Kidney glomerular epithelial cell (primary cell): ENCODE results near the gene UNC119B.
"Not testable (repeated sequence)": the region's sequence is repeated elsewhere in the genome, so short reads cannot be mapped to it uniquely, and the experiment has no call there.

Experiments used
- DNase-seq: peaks from one replicate; lab custom pipeline; 2025; lab: John Stamatoyannopoulos, UW

UNC119B gene

GRCh38 chr12:120719496-120720233, 9.4 kb downstream of the UNC119B start:
- no peak for DNase-seq

- DNase-seq: peak; percentile 11
These were observed 10.2 kb downstream of the UNC119B start for GRCh38 chr12:120720234-120720986.

- no peak for DNase-seq
These were observed 10.9 kb downstream of the UNC119B start for GRCh38 chr12:120720987-120721801.

- DNase-seq: no peak
These were observed 11.6 kb downstream of the UNC119B start for GRCh38 chr12:120721866-120722265.

- DNase-seq: no peak
These were observed 12.5 kb downstream of the UNC119B start for GRCh38 chr12:120722784-120723183.

- no peak for DNase-seq
These were observed 14.5 kb downstream of the UNC119B start for GRCh38 chr12:120724720-120725119.

GRCh38 chr12:120725151-120725658, 14.9 kb downstream of the UNC119B start:
- DNase-seq: no peak

- peak; percentile 82 for DNase-seq
These were observed 15.6 kb downstream of the UNC119B start, which contains the start of gene ACADS for GRCh38 chr12:120725659-120726509. Gene ACADS, plus strand, starts transcription at chr12:120725826. Its CDS starts 60 bp downstream, at chr12:120725886.

- DNase-seq: no peak
These were observed 16.2 kb downstream of the UNC119B start for GRCh38 chr12:120726510-120726793.

GRCh38 chr12:120726961-120727360, 16.7 kb downstream of the UNC119B start:
- no peak for DNase-seq

GRCh38 chr12:120732198-120732597, 21.9 kb downstream of the UNC119B start:
- not testable (repeated sequence) for DNase-seq

- no peak for DNase-seq
These were observed 23.3 kb downstream of the UNC119B start for GRCh38 chr12:120733574-120733973.

- DNase-seq: no peak
These were observed 24.0 kb downstream of the UNC119B start for GRCh38 chr12:120734210-120734609.

- no peak for DNase-seq
These were observed 24.9 kb downstream of the UNC119B start for GRCh38 chr12:120735181-120735580.

- DNase-seq: no peak
These were observed 26.4 kb downstream of the UNC119B start for GRCh38 chr12:120736404-120737331.

- DNase-seq: no peak
These were observed 27.4 kb downstream of the UNC119B start for GRCh38 chr12:120737557-120738251.

- no peak for DNase-seq
These were observed 28.2 kb downstream of the UNC119B start for GRCh38 chr12:120738252-120739030.

- no peak for DNase-seq
These were observed 28.9 kb downstream of the UNC119B start for GRCh38 chr12:120739031-120739762.
